HG02943 (cell line): ENCODE measurements around the gene ST7L.
"Not testable (repeated sequence)": the region's sequence is repeated elsewhere in the genome, so short reads cannot be mapped to it uniquely, and the experiment has no call there.

Experiments
- ATAC-seq: cut with Tn5 transposase; IDR thresholded peaks from one replicate; pipeline ENCODE4 v1.9.1; 2021; ENCODE audit warnings: mild to moderate bottlenecking, low read depth, moderate library complexity; ENCODE audit not compliant: unreplicated experiment

ST7L gene

GRCh38 chr1:112618721-112619517 is at the start of gene ST7L:
ST7L (minus strand) TSS chr1:112619141; CDS start chr1:112619113, 28 bp downstream.
- ATAC-seq = no peak

GRCh38 chr1:112666946-112667345 is 48.0 kb upstream of the ST7L start:
- ATAC-seq = no peak

GRCh38 chr1:112665857-112666256 is 46.9 kb upstream of the ST7L start:
- ATAC-seq = no peak

GRCh38 chr1:112651205-112651604 is 32.3 kb upstream of the ST7L start:
- ATAC-seq = no peak

- ATAC-seq = no peak
Measured at GRCh38 chr1:112646225-112646624, 27.3 kb upstream of the ST7L start.

- ATAC-seq = no peak
Measured at GRCh38 chr1:112643080-112643479, 24.1 kb upstream of the ST7L start.

- ATAC-seq = not testable (repeated sequence)
Measured at GRCh38 chr1:112640437-112640836, 21.5 kb upstream of the ST7L start.

- ATAC-seq = no peak
Measured at GRCh38 chr1:112638110-112638428, 19.1 kb upstream of the ST7L start.

- no peak for ATAC-seq
Measured at GRCh38 chr1:112637254-112638109, 18.5 kb upstream of the ST7L start.

- no peak for ATAC-seq
Measured at GRCh38 chr1:112636597-112637253, 17.8 kb upstream of the ST7L start.

GRCh38 chr1:112636056-112636455 is 17.1 kb upstream of the ST7L start:
- ATAC-seq = no peak

- ATAC-seq = no peak
Measured at GRCh38 chr1:112634367-112634766, 15.4 kb upstream of the ST7L start.

- ATAC-seq = no peak
Measured at GRCh38 chr1:112633628-112634027, 14.7 kb upstream of the ST7L start.

GRCh38 chr1:112629256-112629655 is 10.3 kb upstream of the ST7L start:
- no peak for ATAC-seq

- ATAC-seq = no peak
Measured at GRCh38 chr1:112628516-112628915, 9.6 kb upstream of the ST7L start.

- ATAC-seq = no peak
Measured at GRCh38 chr1:112626887-112627286, 7.9 kb upstream of the ST7L start.

GRCh38 chr1:112626193-112626592 is 7.3 kb upstream of the ST7L start:
- ATAC-seq = no peak

GRCh38 chr1:112625696-112626095 is 6.8 kb upstream of the ST7L start:
- ATAC-seq = no peak

- not testable (repeated sequence) for ATAC-seq
Measured at GRCh38 chr1:112624493-112624892, 5.6 kb upstream of the ST7L start.

- ATAC-seq = no peak
Measured at GRCh38 chr1:112620377-112620695, 1.4 kb upstream of the ST7L start.
